HUES6 (cell line): ENCODE data around the gene CFAP90.
A peak's percentile ranks its signal among the peaks of the same experiment; 100 is the strongest.

Experiments
- H3K27ac ChIP-seq: 2 replicates; pipeline ENCODE4 v1.7.0; 2013; ENCODE audit warnings: low read depth, mild to moderate bottlenecking, low read length, inconsistent platforms
- H3K27me3 ChIP-seq: 2 replicates; pipeline ENCODE4 v1.6.1; 2013; ENCODE audit warnings: low read length; ENCODE audit not compliant: control insufficient read depth, insufficient read depth
- H3K36me3 ChIP-seq: 2 replicates; pipeline ENCODE4 v1.6.1; 2013; ENCODE audit warnings: low read length; ENCODE audit not compliant: control insufficient read depth, insufficient read depth
- H3K4me1 ChIP-seq: 2 replicates; pipeline ENCODE4 v1.6.1; 2013; ENCODE audit warnings: low read length; ENCODE audit not compliant: control insufficient read depth, insufficient read depth
- H3K4me3 ChIP-seq: 2 replicates; pipeline ENCODE4 v1.5.1; 2013; ENCODE audit warnings: low read depth, low read length
- H3K9ac ChIP-seq: one replicate; pipeline ENCODE4 v1.6.1; 2013; ENCODE audit warnings: mild to moderate bottlenecking, low read length
- H3K9me3 ChIP-seq: 2 replicates; pipeline ENCODE4 v1.6.1; 2013; ENCODE audit warnings: low read depth, low read length; ENCODE audit not compliant: control insufficient read depth, insufficient read depth

CFAP90 gene

DNA sequence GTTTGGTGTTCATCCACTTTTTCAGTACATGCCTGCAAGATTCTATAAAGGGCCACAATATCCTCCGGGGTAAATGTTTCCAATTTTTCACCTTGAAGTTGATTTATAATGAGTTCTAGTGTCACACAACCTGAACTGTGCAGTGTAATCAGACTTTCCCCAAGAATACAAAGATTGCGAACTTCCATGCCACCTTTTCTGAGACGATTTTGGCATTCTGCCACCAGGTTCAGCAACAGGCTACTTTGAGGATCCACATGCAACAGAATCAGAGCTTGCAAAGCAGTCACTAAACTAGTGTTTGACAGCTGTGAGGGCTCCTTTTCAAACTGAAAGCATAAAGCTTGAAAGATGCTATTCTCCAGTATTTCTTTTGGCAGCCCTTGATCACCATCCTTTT lies 16.3 kb upstream of the CFAP90 start:
- Histone ChIP-seq H3K9me3 (no peaks in the 10 kb centered on the region), H3K4me3 (no peak overlapping the region), H3K27me3 (no peaks in the 10 kb centered on the region), H3K27ac (no peak overlapping the region), H3K4me1 (peaks cover 8% of the 10 kb centered on the region), H3K36me3 (peaks cover 39% of the 10 kb centered on the region), H3K9ac (no peak overlapping the region)

DNA sequence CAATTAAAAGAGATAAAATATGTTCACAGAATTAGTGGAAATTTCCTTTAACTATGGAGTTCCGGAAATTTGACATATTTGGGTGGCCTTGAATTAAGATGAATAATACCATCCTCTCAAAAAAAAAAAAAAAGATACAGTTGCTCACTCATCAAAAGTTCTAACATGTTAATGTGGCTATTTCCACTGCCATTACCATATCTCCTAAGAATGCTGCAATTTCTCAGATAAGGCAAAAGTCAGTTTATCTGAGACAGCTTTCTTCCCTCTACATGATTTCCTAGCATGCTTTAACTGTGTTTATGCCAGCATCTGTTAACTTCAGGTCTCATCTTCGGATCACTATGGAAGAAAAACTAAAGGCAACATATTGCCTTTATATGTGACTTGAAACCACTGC lies 15.3 kb upstream of the CFAP90 start:
- Histone ChIP-seq H3K27me3 (no peaks in the 10 kb centered on the region), H3K9me3 (no peaks in the 10 kb centered on the region), H3K4me1 (peaks cover 8% of the 10 kb centered on the region), H3K4me3 (no peak overlapping the region), H3K36me3 (peaks cover 38% of the 10 kb centered on the region), H3K9ac (no peak overlapping the region), H3K27ac (no peak overlapping the region)

DNA sequence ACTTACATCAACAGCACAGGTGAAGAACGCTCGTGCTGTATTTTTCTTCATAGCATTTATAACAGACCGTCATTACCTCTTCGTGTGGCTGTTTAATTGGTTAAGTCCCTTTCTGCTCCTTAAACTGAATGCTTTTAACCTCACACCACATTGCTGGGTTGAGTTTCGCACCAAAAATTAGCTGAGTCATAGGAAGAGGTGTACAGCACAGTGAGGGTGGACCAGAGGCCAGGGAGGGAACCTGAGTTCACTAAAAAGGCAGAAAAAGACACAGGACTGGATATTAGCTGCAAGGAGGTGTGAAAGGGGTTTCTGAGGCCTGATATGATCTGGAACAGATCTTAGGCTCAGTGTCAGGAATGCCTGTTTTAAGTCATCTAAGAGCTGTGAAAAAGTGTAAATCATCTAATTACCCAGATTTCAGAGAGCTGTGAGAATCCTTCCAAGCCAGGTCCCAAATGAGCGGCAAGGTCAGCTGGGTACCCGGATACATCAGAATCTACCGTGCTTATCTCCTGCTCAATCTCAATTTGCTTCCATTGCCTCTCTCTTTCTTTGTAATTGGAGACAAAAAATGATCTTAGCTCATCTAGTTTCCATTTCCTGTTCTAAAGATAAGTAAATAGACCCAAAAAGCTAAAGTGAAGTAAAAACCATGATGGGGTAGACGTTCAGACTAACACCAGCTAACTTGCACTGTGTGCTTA lies 7.1 kb upstream of the CFAP90 start:
- Histone ChIP-seq H3K4me1 (no peaks in the 10 kb centered on the region), H3K36me3 (peaks cover 42% of the 10 kb centered on the region), H3K9ac (no peak overlapping the region), H3K27me3 (no peaks in the 10 kb centered on the region), H3K27ac (no peak overlapping the region), H3K4me3 (no peak overlapping the region), H3K9me3 (no peaks in the 10 kb centered on the region)

DNA sequence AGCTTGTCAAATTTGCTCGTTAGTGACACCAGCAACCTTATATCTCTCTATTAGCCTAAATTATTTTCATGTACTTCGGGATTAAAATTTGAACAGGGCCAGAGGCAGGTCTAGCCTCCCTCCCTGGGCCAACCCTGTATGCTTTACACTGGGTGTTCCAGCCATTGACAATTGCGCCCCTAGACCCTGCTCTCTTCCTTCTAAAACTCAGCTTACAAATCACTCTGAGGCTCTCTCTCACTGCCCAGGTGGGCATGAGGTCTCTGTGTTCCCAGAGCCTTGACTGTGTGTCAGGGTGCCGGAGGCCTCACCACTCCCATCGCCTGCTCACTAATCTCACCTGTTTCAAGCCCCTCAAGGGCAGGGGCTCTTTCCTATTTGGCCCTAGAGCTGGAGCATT lies 6.4 kb upstream of the CFAP90 start:
- Histone ChIP-seq H3K9me3 (no peaks in the 10 kb centered on the region), H3K4me3 (no peak overlapping the region), H3K4me1 (no peaks in the 10 kb centered on the region), H3K27me3 (no peaks in the 10 kb centered on the region), H3K36me3 (peaks cover 35% of the 10 kb centered on the region), H3K27ac (no peak overlapping the region), H3K9ac (no peak overlapping the region)

DNA sequence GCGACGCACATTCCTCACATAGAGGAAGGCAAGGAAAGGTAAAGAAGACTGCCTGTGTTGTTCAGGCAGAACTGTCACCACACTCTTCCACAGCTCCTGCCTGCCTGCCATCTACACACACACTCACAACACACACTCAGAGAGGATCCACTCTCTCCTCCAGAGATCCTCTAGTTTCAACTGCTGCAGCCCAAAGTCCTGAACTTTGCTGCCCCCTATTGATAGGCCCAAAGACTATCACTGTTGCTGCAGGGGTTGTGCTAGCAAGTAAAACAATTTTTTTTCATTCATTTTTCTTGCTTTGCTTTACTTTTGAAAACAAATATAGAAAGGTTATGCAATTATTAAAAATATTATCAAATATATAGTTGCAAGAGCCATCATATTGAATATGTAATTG lies 5.9 kb upstream of the CFAP90 start:
- no peak overlapping the region for H3K4me3 ChIP-seq
- no peaks in the 10 kb centered on the region for H3K9me3 ChIP-seq
- peaks cover 3% of the 10 kb centered on the region; the same call in 1 of the 2 replicates for H3K27me3 ChIP-seq
- no peak overlapping the region for H3K9ac ChIP-seq
- peaks cover 30% of the 10 kb centered on the region for H3K36me3 ChIP-seq
- no peaks in the 10 kb centered on the region for H3K4me1 ChIP-seq
- H3K27ac ChIP-seq, result no peak overlapping the region

DNA sequence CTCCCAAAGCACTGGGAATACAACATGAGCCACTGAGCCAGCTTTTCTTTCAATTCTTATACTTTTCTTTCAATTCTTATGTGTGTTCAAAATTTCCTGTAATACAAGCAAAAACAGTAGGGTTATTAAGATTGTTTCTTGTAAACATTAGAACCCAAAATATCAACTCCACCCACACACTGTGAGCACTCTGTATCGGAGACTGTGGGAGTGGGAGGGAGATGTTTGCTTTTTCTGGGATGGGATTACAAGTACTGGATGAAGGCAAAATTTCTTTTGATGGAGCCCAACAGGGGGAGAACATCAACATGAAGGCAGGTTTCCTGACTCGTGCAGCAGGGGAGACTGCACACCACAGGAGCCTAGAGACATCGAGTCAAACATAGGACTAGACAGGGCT lies 4.7 kb upstream of the CFAP90 start:
- H3K4me1 ChIP-seq, result no peaks in the 10 kb centered on the region
- H3K27me3 ChIP-seq, result peaks cover 10% of the 10 kb centered on the region
- H3K9me3 ChIP-seq, result no peaks in the 10 kb centered on the region
- H3K36me3 ChIP-seq, result peaks cover 20% of the 10 kb centered on the region
- H3K9ac ChIP-seq, result no peak overlapping the region
- no peak overlapping the region for H3K4me3 ChIP-seq
- no peak overlapping the region for H3K27ac ChIP-seq

DNA sequence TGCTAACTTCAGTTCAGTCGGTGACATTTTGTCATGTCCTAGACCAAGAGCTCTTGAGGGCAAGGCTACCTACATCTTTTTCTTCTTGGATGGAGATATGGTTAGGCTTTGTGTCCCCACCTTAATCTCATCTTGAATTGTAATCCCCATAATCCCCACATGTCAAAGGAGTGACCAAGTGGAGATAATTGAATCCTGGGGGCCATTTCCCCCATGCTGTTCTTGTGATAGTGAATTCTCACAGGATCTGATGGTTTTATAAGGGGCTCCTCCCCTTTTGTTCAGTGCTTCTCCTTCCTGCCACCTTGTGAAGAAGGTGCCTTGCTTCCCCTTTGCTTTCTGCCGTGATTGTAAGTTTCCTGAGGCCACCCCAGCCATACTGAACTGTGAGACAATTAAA lies 2.1 kb upstream of the CFAP90 start:
- H3K27ac ChIP-seq, result no peak overlapping the region
- H3K27me3 ChIP-seq, result peaks cover 27% of the 10 kb centered on the region
- no peak overlapping the region for H3K9ac ChIP-seq
- H3K9me3 ChIP-seq, result no peaks in the 10 kb centered on the region
- H3K4me3 ChIP-seq, result no peak overlapping the region
- H3K4me1 ChIP-seq, result peaks cover 6% of the 10 kb centered on the region; the same call in 1 of the 2 replicates
- H3K36me3 ChIP-seq, result no peaks in the 10 kb centered on the region

DNA sequence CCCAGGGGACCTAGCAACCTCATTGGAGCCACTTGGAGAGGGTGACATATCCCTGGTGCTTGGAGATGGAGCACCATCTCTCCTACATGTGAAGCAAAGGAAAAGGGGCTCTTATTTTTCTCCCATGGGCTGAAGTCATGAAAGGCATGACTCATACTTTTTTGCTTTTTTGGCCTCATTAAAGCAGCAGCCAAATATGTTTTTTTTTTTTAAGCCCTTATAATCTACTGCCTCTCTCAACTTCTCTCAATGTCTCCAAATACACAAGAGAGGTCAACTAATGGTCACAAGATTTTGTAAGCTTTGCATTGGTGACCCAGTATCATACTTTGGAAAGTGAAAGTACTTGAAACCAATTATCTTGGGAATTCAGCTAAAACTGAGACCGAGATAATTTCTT lies 1.6 kb upstream of the CFAP90 start:
- Histone ChIP-seq H3K27me3 (peaks cover 27% of the 10 kb centered on the region), H3K9me3 (no peaks in the 10 kb centered on the region), H3K36me3 (no peaks in the 10 kb centered on the region), H3K27ac (no peak overlapping the region), H3K4me3 (no peak overlapping the region), H3K4me1 (peaks cover 6% of the 10 kb centered on the region; the same call in 1 of the 2 replicates), H3K9ac (no peak overlapping the region)

DNA sequence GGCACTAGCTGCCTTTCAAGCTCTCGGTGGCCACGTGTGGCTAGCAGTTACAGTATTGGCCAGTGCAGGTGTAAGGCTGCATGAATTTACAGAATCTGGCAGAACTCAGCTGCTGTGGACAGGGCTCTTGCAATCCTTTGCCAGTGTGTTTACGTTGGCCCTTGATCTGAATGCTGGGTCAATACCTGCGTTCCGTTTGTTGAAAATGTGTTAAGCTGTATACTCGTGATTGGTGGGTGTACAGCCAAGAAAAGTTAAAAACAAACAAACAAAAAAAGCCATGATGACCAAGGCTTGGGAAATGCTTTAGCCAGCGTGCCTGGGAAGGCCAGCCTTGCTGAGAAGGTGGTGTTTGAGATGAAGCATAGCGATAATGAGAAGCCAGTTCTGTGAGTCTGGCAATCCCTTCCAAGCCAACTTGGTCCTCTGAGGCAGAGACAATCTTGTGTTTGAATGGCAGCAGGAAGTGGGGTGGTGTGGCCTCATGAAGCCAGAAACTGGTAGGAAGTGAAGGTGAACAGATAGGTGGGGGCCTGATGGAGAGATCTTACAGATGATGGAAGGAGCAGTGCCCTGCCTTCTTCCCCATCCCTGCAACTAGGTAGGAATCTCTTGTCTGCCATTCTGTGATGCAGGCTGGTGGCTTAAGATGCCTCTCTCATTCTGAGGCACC lies 820 bp upstream of the CFAP90 start:
- H3K4me1 ChIP-seq, result peaks cover 6% of the 10 kb centered on the region; the same call in 1 of the 2 replicates
- H3K9ac ChIP-seq, result no peak overlapping the region
- H3K9me3 ChIP-seq, result no peaks in the 10 kb centered on the region
- peak overlapping the region; percentile 87 for H3K4me3 ChIP-seq
- no peaks in the 10 kb centered on the region for H3K36me3 ChIP-seq
- no peak overlapping the region for H3K27ac ChIP-seq
- H3K27me3 ChIP-seq, result peaks cover 27% of the 10 kb centered on the region

DNA sequence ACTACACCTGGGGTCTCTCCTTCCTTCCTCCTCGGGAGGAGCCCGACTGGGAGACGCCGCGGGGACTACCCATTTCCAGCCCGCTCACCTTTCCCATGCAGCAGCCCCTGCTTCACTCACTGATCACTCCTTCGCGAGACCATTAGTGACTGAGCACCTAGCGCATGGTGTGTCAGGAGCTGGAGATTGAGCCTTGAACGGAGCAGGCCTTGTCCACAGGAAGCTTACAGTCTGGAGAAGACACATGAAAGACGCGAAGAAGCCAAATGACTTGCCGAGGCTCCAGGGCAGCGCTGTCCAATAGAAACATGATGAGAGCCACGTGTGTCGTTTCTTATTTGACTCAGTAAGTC lies 283 bp upstream of the CFAP90 start:
- Histone ChIP-seq H3K9me3 (no peaks in the 10 kb centered on the region), H3K4me3 (peak overlapping the region; percentile 87), H3K27me3 (peaks cover 27% of the 10 kb centered on the region), H3K4me1 (peaks cover 6% of the 10 kb centered on the region; the same call in 1 of the 2 replicates), H3K9ac (no peak overlapping the region), H3K36me3 (no peaks in the 10 kb centered on the region), H3K27ac (no peak overlapping the region)

DNA sequence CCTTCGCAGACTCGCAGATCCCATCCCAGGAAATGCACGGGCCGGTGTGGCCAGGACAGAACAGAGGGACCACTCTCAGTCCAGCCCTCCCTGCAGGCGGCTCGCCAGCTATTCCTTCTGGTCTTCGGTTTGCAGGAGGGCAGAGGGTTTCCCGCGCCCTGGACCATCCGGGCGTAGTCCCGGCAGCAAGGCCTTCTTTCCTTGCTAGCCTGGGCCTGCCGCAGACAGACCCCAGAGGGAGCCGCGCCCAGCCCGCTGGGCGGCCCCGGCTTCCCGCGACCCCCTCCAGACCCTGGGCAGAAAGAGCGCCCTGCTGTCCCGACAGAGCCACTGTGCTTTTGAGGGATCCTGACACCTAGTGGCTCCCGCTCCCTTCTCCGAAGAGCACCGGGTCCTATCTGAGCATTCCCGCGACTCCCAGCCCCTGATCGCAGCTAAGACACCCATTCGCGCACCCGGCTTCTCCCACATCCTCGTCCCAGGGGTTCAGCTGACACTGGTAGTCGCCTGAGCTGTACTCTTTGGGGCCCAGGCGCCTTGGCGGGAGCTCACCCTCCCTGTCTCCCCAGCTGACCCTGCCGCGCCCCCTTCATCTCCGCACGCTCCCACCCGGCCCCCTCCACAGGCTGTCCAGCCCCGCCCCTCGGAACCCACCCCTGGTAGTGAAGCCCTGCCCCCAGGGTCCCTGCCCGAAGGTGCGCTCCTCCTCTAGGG lies 1.1 kb downstream of the CFAP90 start:
- peak overlapping the region; percentile 24 for H3K9ac ChIP-seq
- H3K4me3 ChIP-seq, result peak overlapping the region; percentile 84
- peaks cover 6% of the 10 kb centered on the region; the same call in 1 of the 2 replicates for H3K4me1 ChIP-seq
- H3K27me3 ChIP-seq, result peaks cover 27% of the 10 kb centered on the region
- H3K36me3 ChIP-seq, result no peaks in the 10 kb centered on the region
- H3K27ac ChIP-seq, result no peak overlapping the region
- H3K9me3 ChIP-seq, result no peaks in the 10 kb centered on the region
